GM23248 (cell line): ENCODE results near the gene EML3. TPM values are rescaled to one million over a fixed set of nuclear protein-coding genes. Genes with fewer than 3 reads are reported as not detected.
"Not testable (repeated sequence)": the region's sequence is repeated elsewhere in the genome, so short reads cannot be mapped to it uniquely, and the experiment has no call there.

ENCODE experiments used
- DNase-seq: peaks from one replicate; pipeline ENCODE4 v3.0.0-alpha.2; 2015
- H2AFZ ChIP-seq: fragments of 200-600 bp; sonication (generic); 2 replicates; pipeline ENCODE4 v1.6.1; 2016; ENCODE audit warnings: antibody characterized with exemption
- H3F3A ChIP-seq: fragments of 200-600 bp; sonication (generic); 2 replicates; pipeline ENCODE4 v1.6.1; 2016; ENCODE audit warnings: mild to moderate bottlenecking, antibody characterized with exemption, mixed run types; ENCODE audit not compliant: insufficient read depth
- H3K27ac ChIP-seq: fragments of 200-600 bp; sonication (generic); 2 replicates; pipeline ENCODE4 v1.5.1; 2016; ENCODE audit warnings: mild to moderate bottlenecking
- H3K27me3 ChIP-seq: fragments of 200-600 bp; sonication (generic); replicated peaks from 2 replicates; pipeline ENCODE4 v1.6.1; 2016; ENCODE audit warnings: mild to moderate bottlenecking; ENCODE audit not compliant: insufficient read depth
- H3K36me3 ChIP-seq: fragments of 200-600 bp; sonication (generic); 2 replicates; pipeline ENCODE4 v1.6.1; 2016; ENCODE audit warnings: low read depth, mild to moderate bottlenecking
- H3K4me1 ChIP-seq: fragments of 200-600 bp; sonication (generic); 2 replicates; pipeline ENCODE4 v1.6.1; 2016; ENCODE audit warnings: mild to moderate bottlenecking; ENCODE audit not compliant: insufficient read depth
- H3K4me2 ChIP-seq: fragments of 200-600 bp; sonication (generic); one replicate; pipeline ENCODE4 v1.6.1; 2016; ENCODE audit warnings: mild to moderate bottlenecking; ENCODE audit not compliant: unreplicated experiment
- H3K4me3 ChIP-seq: fragments of 200-600 bp; sonication (generic); 2 replicates; pipeline ENCODE4 v1.5.1; 2016; ENCODE audit warnings: mild to moderate bottlenecking
- H3K79me2 ChIP-seq: fragments of 200-600 bp; sonication (generic); 2 replicates; pipeline ENCODE4 v1.6.1; 2016; ENCODE audit warnings: mild to moderate bottlenecking; ENCODE audit not compliant: insufficient read depth
- H3K9ac ChIP-seq: fragments of 200-600 bp; sonication (generic); 2 replicates; pipeline ENCODE4 v1.6.1; 2016; ENCODE audit warnings: mild to moderate bottlenecking
- H3K9me2 ChIP-seq: fragments of 200-600 bp; sonication (generic); 2 replicates; pipeline ENCODE4 v1.6.1; 2016; ENCODE audit warnings: mixed run types, mild to moderate bottlenecking, moderate library complexity; ENCODE audit not compliant: insufficient read depth
- H3K9me3 ChIP-seq: fragments of 200-600 bp; sonication (generic); one replicate; pipeline ENCODE4 v1.6.1; 2017; ENCODE audit warnings: low read depth
- H4K20me1 ChIP-seq: fragments of 200-600 bp; sonication (generic); 2 replicates; pipeline ENCODE4 v1.6.0; 2016; ENCODE audit not compliant: insufficient read depth
- EZH2 ChIP-seq: fragments of 200-600 bp; sonication (generic); IDR thresholded peaks from 2 replicates; pipeline ENCODE4 v1.6.1; 2018; ENCODE audit warnings: antibody characterized with exemption, mild to moderate bottlenecking; ENCODE audit not compliant: insufficient read depth, poor library complexity, severe bottlenecking
- EZH2phosphoT487 ChIP-seq: fragments of 200-600 bp; sonication (generic); IDR thresholded peaks from 2 replicates; pipeline ENCODE4 v1.6.1; 2018; ENCODE audit warnings: antibody characterized with exemption, moderate library complexity, mild to moderate bottlenecking, low read depth; ENCODE audit not compliant: insufficient read depth
- WGBS, 2 experiments: methylation state at CpG; one replicate each; pipeline ENCODE4 v1.1.6; 2015 to 2017; ENCODE audit warnings: low lambda C conversion rate in 2 of 2, low coverage in 1 of 2; ENCODE audit errors: missing lambda C conversion rate in 2 of 2; 5-methylcytosine and 5-hydroxymethylcytosine counted together
- in situ Hi-C: fragments of 300-500 bp; cut with MboI; formaldehyde crosslinking; loops from 2 replicates; pipeline ENCODE4 v1.15.0; 2020
- polyA plus RNA-seq: library from polyadenylated mRNA; unstranded; fragments of >200 nt; fragmentation: Nextera tagmentation; extraction: Ambion mirVana; gene quantifications from 2 replicates; pipeline ENCODE4 v1.2.1, GENCODE V29; 2016
- total RNA-seq: library from RNA; depleted of rRNA; stranded (reverse); fragments of >200 nt; shearing (Covaris generic); gene quantifications from 2 replicates; pipeline ENCODE4 v1.2.3, GENCODE V29; 2014

EML3 gene
- total and polyA plus RNA-seq, 2 experiments from 2014 or later, result 34.8 to 47.2 TPM

DNA sequence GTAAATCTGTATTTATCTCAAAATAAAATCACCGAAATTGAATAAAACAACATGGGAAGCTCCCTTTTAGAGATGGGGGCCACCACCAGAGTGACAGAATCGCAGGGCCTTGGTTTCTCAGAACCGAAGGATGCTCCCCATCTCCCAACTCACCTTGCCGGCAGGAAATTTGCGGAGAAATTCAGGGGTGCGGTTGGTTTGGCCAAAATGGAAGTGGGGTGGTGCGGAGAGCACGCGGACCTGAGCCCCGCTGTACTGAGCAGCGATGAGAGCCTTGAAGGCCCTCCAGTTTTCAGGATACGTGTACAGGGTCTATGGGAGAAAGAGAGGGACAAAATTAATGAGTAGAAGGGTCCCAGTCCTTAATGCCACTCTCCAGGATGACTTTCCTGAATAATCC, 40.1 kb downstream of the EML3 start:
- Histone ChIP-seq H3K27me3 (no peaks in the 10 kb centered on the region), H4K20me1 (no peaks in the 10 kb centered on the region), H2AFZ (no peak overlapping the region), H3K27ac (peak overlapping the region; percentile 66; the same call in 1 of the 2 replicates), H3K36me3 (peaks cover 40% of the 10 kb centered on the region), H3K9ac (peak overlapping the region; percentile 91), H3K9me2 (no peaks in the 10 kb centered on the region), H3K4me1 (peaks cover 22% of the 10 kb centered on the region), H3F3A (peaks cover 26% of the 10 kb centered on the region), H3K79me2 (peaks cover 95% of the 10 kb centered on the region), H3K9me3 (no peaks in the 10 kb centered on the region), H3K4me2 (peak overlapping the region; percentile 95), H3K4me3 (peak overlapping the region; percentile 94)
- no peak for DNase-seq
- 79 to 83% methylated on average over 12 of the region's 12 CpGs for WGBS, 2 experiments
- TF ChIP-seq EZH2 (no peak), EZH2phosphoT487 (no peak)
- in situ Hi-C loops, result no loop called here

DNA sequence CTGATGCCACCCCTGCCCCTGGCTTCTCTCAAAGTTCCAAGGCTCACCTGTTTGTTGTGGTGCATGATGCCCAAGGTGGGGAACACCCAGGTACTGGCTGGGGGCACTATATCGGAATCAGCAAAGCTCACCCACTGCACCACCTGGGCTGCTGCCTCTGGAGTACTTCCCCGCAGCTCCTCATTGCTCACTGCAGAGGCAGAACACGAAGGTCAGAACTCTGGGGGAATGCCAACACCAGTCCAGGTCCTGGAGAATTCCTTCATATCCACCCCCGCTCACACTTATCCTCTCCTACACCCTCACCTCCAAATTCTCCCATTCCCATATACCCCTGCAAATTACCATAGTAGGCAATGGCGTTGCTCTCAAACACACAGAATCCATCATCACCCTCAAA, 41.1 kb downstream of the EML3 start:
- H3K27me3 ChIP-seq, in situ Hi-C loops, H3K9me3 ChIP-seq, H2AFZ ChIP-seq, DNase-seq, H4K20me1 ChIP-seq, H3K9me2 ChIP-seq: not testable (repeated sequence)
- H3K79me2 ChIP-seq, result peaks cover 96% of the 10 kb centered on the region
- H3K4me2 ChIP-seq, result peak overlapping the region; percentile 7
- WGBS, 2 experiments, result 98% methylated on average over 5 of the region's 5 CpGs
- 0 out of 2 replicates have a peak overlapping the region, but pooled peaks have one; percentile 2 for H3K27ac ChIP-seq
- H3K4me1 ChIP-seq, result peaks cover 22% of the 10 kb centered on the region
- peaks cover 48% of the 10 kb centered on the region for H3K36me3 ChIP-seq
- H3K9ac ChIP-seq, result peak overlapping the region; percentile 91; the same call in 1 of the 2 replicates
- peak overlapping the region; percentile 94; the same call in 1 of the 2 replicates for H3K4me3 ChIP-seq
- H3F3A ChIP-seq, result peaks cover 33% of the 10 kb centered on the region

DNA sequence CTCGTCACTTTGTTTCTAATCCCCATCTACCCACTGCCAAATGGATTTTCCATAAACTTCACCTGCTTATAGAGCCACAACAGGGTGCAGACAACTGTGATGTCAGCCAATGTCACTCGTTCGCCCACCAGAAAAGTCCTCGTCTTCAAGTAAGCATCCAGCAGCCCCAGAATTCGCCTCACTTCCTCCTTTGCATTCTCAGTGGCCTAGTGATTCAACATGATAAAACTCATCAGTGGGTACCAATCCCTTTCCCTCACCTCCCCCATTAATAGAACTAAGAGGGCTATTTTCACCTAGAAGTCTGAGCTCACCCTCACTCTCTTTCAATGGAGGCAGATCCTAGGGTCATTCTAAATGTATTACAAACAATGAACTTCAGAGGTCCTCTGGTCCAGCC, 41.7 kb downstream of the EML3 start:
- H4K20me1 ChIP-seq, H3K27me3 ChIP-seq, H3K27ac ChIP-seq, H2AFZ ChIP-seq, H3K4me2 ChIP-seq, H3K9me3 ChIP-seq, H3K9me2 ChIP-seq, H3K4me3 ChIP-seq, DNase-seq, in situ Hi-C loops: not testable (repeated sequence)
- WGBS, 2 experiments, result 91 to 95% methylated on average over 5 of the region's 5 CpGs
- peaks cover 39% of the 10 kb centered on the region for H3F3A ChIP-seq
- H3K36me3 ChIP-seq, result peaks cover 54% of the 10 kb centered on the region
- H3K9ac ChIP-seq, result peak overlapping the region; percentile 91; the same call in 1 of the 2 replicates
- H3K79me2 ChIP-seq, result peaks cover 96% of the 10 kb centered on the region
- H3K4me1 ChIP-seq, result peaks cover 20% of the 10 kb centered on the region

DNA sequence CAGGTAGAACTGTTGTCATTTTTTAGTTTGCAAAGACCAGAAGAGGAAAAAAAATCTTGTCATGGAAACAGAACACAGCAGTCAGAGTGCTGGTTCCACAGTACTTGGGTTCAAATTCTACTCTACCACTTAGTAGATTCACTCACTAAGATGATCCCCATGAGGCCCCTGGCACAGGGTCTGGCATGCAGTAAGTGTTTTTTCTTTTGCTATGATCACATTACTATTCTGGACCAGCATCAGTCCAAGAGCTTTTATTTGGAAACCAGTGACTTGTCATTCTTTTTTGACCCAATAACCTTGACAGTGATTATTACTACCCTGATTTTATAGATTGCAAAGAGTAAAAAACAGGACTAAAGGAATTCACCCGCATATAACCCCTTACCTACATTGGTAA, 43.0 kb downstream of the EML3 start:
- Histone ChIP-seq H3K9ac (no peak overlapping the region), H3K4me2 (no peak overlapping the region), H3K79me2 (peaks cover 96% of the 10 kb centered on the region), H3F3A (peaks cover 51% of the 10 kb centered on the region), H4K20me1 (no peaks in the 10 kb centered on the region), H2AFZ (no peak overlapping the region), H3K36me3 (peaks cover 66% of the 10 kb centered on the region), H3K9me2 (no peaks in the 10 kb centered on the region), H3K4me1 (peaks cover 16% of the 10 kb centered on the region; the same call in 1 of the 2 replicates), H3K4me3 (no peak overlapping the region), H3K27me3 (no peaks in the 10 kb centered on the region), H3K27ac (0 out of 2 replicates have a peak overlapping the region, but pooled peaks have one; percentile 1), H3K9me3 (no peaks in the 10 kb centered on the region)
- in situ Hi-C loops, result no loop called here
- TF ChIP-seq EZH2phosphoT487 (no peak), EZH2 (no peak)
- WGBS, 2 experiments, result 96 to 100% methylated on average over 1 of the region's 1 CpG
- DNase-seq, result no peak

DNA sequence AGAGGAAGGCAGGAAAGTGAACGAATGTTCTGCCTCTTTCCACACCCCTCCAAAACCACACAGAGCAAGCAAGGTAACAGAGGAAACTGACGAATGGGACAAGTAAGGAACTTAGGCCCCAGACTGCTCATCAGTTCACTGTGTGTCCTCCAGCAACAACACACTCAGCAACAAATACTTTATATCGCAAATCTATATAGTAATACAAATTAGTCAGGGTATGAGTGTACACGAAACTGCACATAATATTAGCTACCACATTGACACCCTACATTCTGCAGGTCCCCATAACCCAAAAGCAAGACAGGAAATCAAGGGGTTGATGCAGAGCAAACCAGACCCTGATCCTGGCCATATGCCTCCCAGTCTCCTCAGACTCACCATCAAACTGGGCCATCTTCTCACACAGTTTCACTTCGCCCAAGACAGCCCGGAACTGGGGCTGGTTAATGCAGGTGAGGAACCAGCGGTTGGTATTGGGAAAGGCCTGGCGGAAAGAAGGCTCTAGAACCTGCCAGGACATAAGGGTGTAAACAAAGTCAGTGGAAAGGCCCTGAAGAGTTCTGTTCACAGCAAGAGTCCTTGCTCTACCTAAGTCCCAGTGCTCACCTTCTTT, 45.4 kb downstream of the EML3 start:
- no peak overlapping the region for H3K4me2 ChIP-seq
- no peak overlapping the region for H3K4me3 ChIP-seq
- no peak for TF ChIP-seq EZH2phosphoT487
- no peak for TF ChIP-seq EZH2
- no peaks in the 10 kb centered on the region for H3K27me3 ChIP-seq
- H3K4me1 ChIP-seq, result peaks cover 21% of the 10 kb centered on the region
- H3K79me2 ChIP-seq, result peaks cover 96% of the 10 kb centered on the region
- H3K9me2 ChIP-seq, result no peaks in the 10 kb centered on the region
- no peak overlapping the region for H3K9ac ChIP-seq
- no peaks in the 10 kb centered on the region; the same call in 1 of the 2 replicates for H4K20me1 ChIP-seq
- 67 to 78% methylated on average over 8 of the region's 8 CpGs for WGBS, 2 experiments
- no peak for DNase-seq
- peaks cover 80% of the 10 kb centered on the region for H3K36me3 ChIP-seq
- H3F3A ChIP-seq, result peaks cover 71% of the 10 kb centered on the region
- no peak overlapping the region for H3K27ac ChIP-seq
- H3K9me3 ChIP-seq, result no peaks in the 10 kb centered on the region
- in situ Hi-C loops, result no loop called here
- no peak overlapping the region for H2AFZ ChIP-seq
